ENCODE measurements around the gene GSTO2.

Gene GSTO2

GRCh38 chr10:104333032-104333727 is 64.2 kb downstream of the GSTO2 start:
- no peak overlapping the region for H3K4me3 Mint-ChIP-seq
- intact Hi-C loops (cut with micrococcal nuclease) = no loop called here
- peaks cover 89% of the 10 kb centered on the region for H3K4me1 Mint-ChIP-seq (ENCODE audit: low read depth)
- H3K27ac Mint-ChIP-seq = no peak overlapping the region
- H3K27me3 Mint-ChIP-seq = no peaks in the 10 kb centered on the region
- no peaks in the 10 kb centered on the region for H3K9me3 Mint-ChIP-seq
- H3K36me3 Mint-ChIP-seq (ENCODE audit: low read depth) = peaks cover 40% of the 10 kb centered on the region

DNA sequence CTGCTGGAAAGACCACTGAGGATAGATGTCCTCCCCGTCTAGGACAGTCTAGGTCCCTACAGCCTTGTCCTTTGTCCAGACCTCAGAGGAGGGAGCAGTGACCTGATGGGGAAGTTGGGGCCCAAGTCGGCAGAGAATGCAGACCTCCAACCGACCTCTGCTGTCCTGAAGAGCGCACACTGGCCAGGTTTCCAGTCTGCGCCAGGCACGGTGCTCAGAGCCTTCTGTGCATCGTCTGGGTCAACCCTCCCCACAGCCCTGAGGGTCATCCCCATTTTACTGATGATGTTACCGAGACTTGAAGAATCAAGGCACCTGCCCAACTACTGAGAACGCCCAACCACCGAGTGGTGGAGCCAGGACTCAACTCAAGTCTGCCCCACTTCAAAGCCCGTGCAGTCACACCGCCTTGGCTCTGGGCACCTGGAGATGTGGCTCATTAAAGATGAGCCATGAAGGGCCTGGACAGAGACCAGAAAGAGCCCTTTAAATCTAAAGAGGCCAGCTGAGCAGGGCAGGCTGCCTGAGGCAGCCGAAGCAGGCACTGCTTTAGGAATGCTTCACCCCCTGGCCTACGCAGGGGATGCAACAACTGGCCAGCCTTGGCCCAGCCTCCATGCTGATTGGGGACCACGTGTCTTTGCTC is 64.9 kb downstream of the GSTO2 start:
- Mint-ChIP-seq H3K27ac (no peak overlapping the region), H3K36me3 (ENCODE audit: low read depth) (peaks cover 45% of the 10 kb centered on the region), H3K9me3 (no peaks in the 10 kb centered on the region), H3K27me3 (no peaks in the 10 kb centered on the region), H3K4me1 (ENCODE audit: low read depth) (peaks cover 87% of the 10 kb centered on the region), H3K4me3 (no peak overlapping the region)
- intact Hi-C loops (cut with micrococcal nuclease) = no loop called here

GRCh38 chr10:104334561-104334960 is 65.6 kb downstream of the GSTO2 start:
- H3K4me3 Mint-ChIP-seq = no peak overlapping the region
- H3K9me3 Mint-ChIP-seq = no peaks in the 10 kb centered on the region
- peaks cover under 1% of the 10 kb centered on the region for H3K27me3 Mint-ChIP-seq
- intact Hi-C loops (cut with micrococcal nuclease) = no loop called here
- no peak overlapping the region for H3K27ac Mint-ChIP-seq
- peaks cover 45% of the 10 kb centered on the region for H3K36me3 Mint-ChIP-seq (ENCODE audit: low read depth)
- peaks cover 87% of the 10 kb centered on the region for H3K4me1 Mint-ChIP-seq (ENCODE audit: low read depth)

GRCh38 chr10:104334965-104335650 is 66.1 kb downstream of the GSTO2 start:
- peaks cover 45% of the 10 kb centered on the region for H3K36me3 Mint-ChIP-seq (ENCODE audit: low read depth)
- no peak overlapping the region for H3K27ac Mint-ChIP-seq
- intact Hi-C loops (cut with micrococcal nuclease) = no loop called here

DNA sequence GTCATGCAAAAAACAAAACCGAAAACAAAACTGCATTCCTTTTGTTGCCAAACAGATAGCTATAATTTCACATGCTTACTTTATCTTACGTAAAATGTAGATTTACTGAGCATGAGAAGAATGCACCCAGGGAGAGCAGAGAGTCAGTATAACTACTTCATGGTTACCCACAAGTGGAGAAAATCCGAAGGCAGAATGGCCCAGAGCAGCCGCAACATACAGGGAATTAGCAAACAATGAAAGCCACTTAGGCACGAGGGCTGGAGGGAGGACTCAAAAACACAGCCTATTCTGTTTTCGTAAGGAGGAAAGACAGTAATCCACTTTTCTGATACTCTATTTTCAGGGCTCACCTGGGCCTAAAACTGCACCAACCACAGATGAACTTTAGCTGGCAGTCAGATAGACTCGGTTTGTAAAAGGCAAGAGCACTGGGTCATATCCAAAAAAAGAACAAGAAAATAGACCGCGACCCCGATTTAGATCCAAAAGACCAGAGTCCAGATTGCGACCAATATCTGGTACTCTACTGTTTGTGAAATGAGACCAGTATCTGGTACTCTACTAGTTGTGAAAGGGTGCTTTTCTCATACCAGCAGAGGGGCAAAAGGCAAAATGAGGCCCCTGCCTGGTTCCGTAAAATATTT is 68.0 kb downstream of the GSTO2 start:
- peaks cover 9% of the 10 kb centered on the region for H3K27me3 Mint-ChIP-seq
- peak overlapping the region; percentile 88 for H3K4me3 Mint-ChIP-seq
- intact Hi-C loops (cut with micrococcal nuclease) = no loop called here
- peak overlapping the region; percentile 94 for H3K27ac Mint-ChIP-seq
- peaks cover 39% of the 10 kb centered on the region for H3K36me3 Mint-ChIP-seq (ENCODE audit: low read depth)
- peaks cover 72% of the 10 kb centered on the region for H3K4me1 Mint-ChIP-seq (ENCODE audit: low read depth)
- no peaks in the 10 kb centered on the region for H3K9me3 Mint-ChIP-seq

More at GRCh38 chr10:104334965-104335650, 66.1 kb downstream of the GSTO2 start:
- no peak overlapping the region for H3K4me3 Mint-ChIP-seq
- H3K9me3 Mint-ChIP-seq = no peaks in the 10 kb centered on the region
- H3K27me3 Mint-ChIP-seq = peaks cover 5% of the 10 kb centered on the region
- peaks cover 87% of the 10 kb centered on the region for H3K4me1 Mint-ChIP-seq (ENCODE audit: low read depth)

DNA sequence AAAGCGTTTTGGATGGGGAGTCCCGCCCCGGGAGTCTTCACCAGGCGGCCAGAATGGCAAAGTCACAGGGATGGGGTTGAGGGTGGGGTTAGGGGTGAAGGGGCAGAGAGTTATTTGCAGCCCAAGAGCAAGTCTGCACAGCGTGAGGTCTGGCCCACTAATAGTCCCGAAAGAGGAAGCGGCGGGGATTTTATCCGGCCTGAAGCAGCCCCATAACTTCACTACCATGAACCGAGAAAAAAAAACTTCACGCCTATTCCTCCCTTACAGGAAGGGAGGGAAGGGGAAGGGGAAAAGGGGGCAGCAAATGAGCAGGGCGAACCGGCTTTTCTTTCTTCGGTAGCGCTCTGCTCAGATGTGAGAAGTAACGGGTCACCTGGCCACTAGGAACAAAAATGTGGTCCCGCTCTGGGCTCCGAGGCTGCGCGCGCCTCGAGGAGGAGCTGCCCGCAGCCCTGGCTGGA is 68.6 kb downstream of the GSTO2 start:
- Mint-ChIP-seq H3K27ac (peak overlapping the region; percentile 94), H3K9me3 (no peaks in the 10 kb centered on the region), H3K4me3 (peak overlapping the region; percentile 88), H3K4me1 (ENCODE audit: low read depth) (peaks cover 67% of the 10 kb centered on the region), H3K27me3 (peaks cover 9% of the 10 kb centered on the region), H3K36me3 (ENCODE audit: low read depth) (peaks cover 37% of the 10 kb centered on the region)
- intact Hi-C loops (cut with micrococcal nuclease) = no loop called here

GRCh38 chr10:104337985-104338735 is 69.2 kb downstream of the GSTO2 start, which contains the start of gene ITPRIP:
Gene ITPRIP, minus strand, starts transcription at chr10:104338465. Its CDS starts 22,414 bp downstream, at chr10:104316051.
- intact Hi-C loops (cut with micrococcal nuclease) = loop anchor here (1.0 to 2.0 kb wide), 4 partner anchors 13 to 69 kb away; partner anchors contain the start of gene GSTO2
- H3K9me3 Mint-ChIP-seq = no peaks in the 10 kb centered on the region
- peaks cover 9% of the 10 kb centered on the region for H3K27me3 Mint-ChIP-seq

DNA sequence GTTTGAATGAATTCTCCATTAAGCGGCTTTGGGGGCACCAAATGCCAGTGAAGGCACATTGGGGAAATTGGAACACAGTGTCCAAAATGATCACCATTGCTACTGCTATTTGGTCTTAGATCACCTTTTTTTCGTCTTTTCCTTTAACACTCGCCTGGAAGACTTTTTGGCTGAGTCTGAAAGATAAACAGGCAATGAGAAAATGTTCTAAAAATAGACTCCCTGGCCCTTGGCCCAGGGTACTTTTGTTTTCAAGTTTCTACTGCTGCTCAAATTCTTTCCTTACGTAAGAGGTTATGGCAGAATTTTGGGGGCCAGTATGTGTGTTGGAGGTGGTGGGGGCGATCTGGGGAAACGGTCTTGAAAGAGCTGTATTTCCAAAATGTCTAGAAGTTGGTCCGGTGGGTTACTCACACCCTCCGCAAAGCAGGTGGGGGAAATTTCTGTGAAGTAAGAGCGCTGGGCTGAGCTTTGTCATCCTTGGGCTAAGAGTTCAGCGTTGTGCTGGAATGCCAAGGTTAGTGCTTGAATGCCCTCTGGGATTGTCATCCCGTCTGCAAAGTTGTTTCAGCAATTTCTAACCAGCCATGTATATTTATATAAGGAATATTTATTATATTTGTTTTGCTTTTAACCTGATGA is 70.6 kb downstream of the GSTO2 start:
- Mint-ChIP-seq H3K36me3 (ENCODE audit: low read depth) (peaks cover 21% of the 10 kb centered on the region), H3K27ac (peak overlapping the region; percentile 20), H3K27me3 (peaks cover 9% of the 10 kb centered on the region), H3K9me3 (no peaks in the 10 kb centered on the region), H3K4me1 (ENCODE audit: low read depth) (peaks cover 47% of the 10 kb centered on the region), H3K4me3 (peak overlapping the region; percentile 88)
- intact Hi-C loops (cut with micrococcal nuclease) = loop anchor here (2.0 kb wide), 1 partner anchor 71 kb away; the partner anchor contains the start of gene GSTO2

More at GRCh38 chr10:104337985-104338735, 69.2 kb downstream of the GSTO2 start, which contains the start of gene ITPRIP:
- Mint-ChIP-seq H3K36me3 (ENCODE audit: low read depth) (peaks cover 31% of the 10 kb centered on the region), H3K4me1 (ENCODE audit: low read depth) (peaks cover 60% of the 10 kb centered on the region), H3K27ac (peak within 1 kb of the TSS; percentile 94), H3K4me3 (peak within 1 kb of the TSS; percentile 88)

DNA sequence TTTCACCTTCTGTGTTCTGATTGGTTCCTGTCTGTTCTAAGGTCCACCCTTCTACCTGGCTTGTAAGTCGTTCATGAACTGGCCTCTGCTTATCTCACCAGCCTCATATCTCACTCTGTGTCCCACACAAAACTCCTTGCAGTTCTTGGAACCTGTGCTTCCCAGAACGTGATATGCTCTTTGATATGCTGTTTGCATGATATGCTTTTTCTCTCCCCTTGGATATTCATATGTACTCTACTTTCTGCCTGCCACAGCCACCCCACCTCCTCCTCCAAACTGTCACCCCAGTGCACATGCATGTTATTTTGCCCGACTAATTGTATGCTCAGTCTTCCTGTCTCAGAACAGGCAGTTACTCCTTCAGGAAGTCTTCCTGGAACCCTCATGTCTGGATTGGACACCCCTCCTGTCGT is 71.1 kb downstream of the GSTO2 start:
- intact Hi-C loops (cut with micrococcal nuclease) = no loop called here
- H3K4me1 Mint-ChIP-seq (ENCODE audit: low read depth) = peaks cover 42% of the 10 kb centered on the region
- peaks cover 15% of the 10 kb centered on the region for H3K36me3 Mint-ChIP-seq (ENCODE audit: low read depth)
- no peak overlapping the region for H3K4me3 Mint-ChIP-seq
- H3K27me3 Mint-ChIP-seq = peaks cover 9% of the 10 kb centered on the region
- H3K27ac Mint-ChIP-seq = peak overlapping the region; percentile 20
- H3K9me3 Mint-ChIP-seq = no peaks in the 10 kb centered on the region

- Mint-ChIP-seq H3K27ac (peak overlapping the region; percentile 20), H3K36me3 (ENCODE audit: low read depth) (peaks cover 12% of the 10 kb centered on the region), H3K4me1 (ENCODE audit: low read depth) (peaks cover 37% of the 10 kb centered on the region), H3K9me3 (no peaks in the 10 kb centered on the region), H3K4me3 (no peak overlapping the region), H3K27me3 (peaks cover 9% of the 10 kb centered on the region)
- intact Hi-C loops (cut with micrococcal nuclease) = no loop called here
These were observed 71.7 kb downstream of the GSTO2 start for GRCh38 chr10:104340641-104341040.

- Mint-ChIP-seq H3K4me1 (ENCODE audit: low read depth) (peaks cover 35% of the 10 kb centered on the region), H3K36me3 (ENCODE audit: low read depth) (peaks cover 7% of the 10 kb centered on the region), H3K27ac (no peak overlapping the region), H3K27me3 (peaks cover 9% of the 10 kb centered on the region), H3K4me3 (no peak overlapping the region), H3K9me3 (no peaks in the 10 kb centered on the region)
- intact Hi-C loops (cut with micrococcal nuclease) = no loop called here
These were observed 74.0 kb downstream of the GSTO2 start for GRCh38 chr10:104342941-104343411.

DNA sequence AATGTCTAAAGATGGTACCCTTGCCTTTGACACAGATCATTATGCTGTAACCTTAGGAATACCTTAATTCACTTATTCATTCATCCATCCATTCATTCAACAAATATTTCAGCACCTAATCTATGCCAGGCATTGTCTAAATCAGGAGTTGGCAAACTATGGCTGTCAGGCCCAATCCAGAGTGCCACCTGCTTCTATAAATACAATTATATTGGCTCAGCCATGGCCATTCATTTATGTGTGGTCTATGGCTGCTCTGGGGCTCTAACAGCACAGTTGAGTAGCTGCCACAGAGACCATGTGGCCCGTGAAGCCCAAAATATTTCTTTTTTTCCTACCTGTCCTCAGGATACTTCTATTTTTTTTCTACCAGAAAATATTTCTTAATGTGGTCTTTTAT is 75.2 kb downstream of the GSTO2 start:
- no peak overlapping the region for H3K4me3 Mint-ChIP-seq
- peaks cover 33% of the 10 kb centered on the region for H3K4me1 Mint-ChIP-seq (ENCODE audit: low read depth)
- H3K27ac Mint-ChIP-seq = no peak overlapping the region
- intact Hi-C loops (cut with micrococcal nuclease) = no loop called here
- H3K27me3 Mint-ChIP-seq = peaks cover 9% of the 10 kb centered on the region
- no peaks in the 10 kb centered on the region for H3K36me3 Mint-ChIP-seq (ENCODE audit: low read depth)
- H3K9me3 Mint-ChIP-seq = no peaks in the 10 kb centered on the region
